DND-41 (cell line): ENCODE data around the gene SIRPA.

Experiments
- ATAC-seq: fragments of 200-7000 bp; cut with Tn5 transposase; 3 replicates; pipeline ENCODE4 v1.9.1; 2021; ENCODE audit warnings: low read depth; ENCODE audit not compliant: insufficient read depth
- DNase-seq: peaks from one replicate; pipeline ENCODE4 v3.0.0-alpha.2; 2020
- H2AFZ ChIP-seq: 2 replicates; pipeline ENCODE4 v1.6.0; 2012; ENCODE audit warnings: low read depth, low read length
- H3K27ac ChIP-seq: 2 replicates; pipeline ENCODE4 v1.5.1; 2012; ENCODE audit warnings: low read length, inconsistent platforms
- H3K27me3 ChIP-seq: fragments of 200-600 bp; sonication (generic); 2 replicates; pipeline ENCODE4 v1.6.0; 2012; ENCODE audit warnings: low read length, mild to moderate bottlenecking, inconsistent platforms; ENCODE audit not compliant: insufficient read depth, poor library complexity
- H3K36me3 ChIP-seq: 2 replicates; pipeline ENCODE4 v1.5.1; 2012; ENCODE audit warnings: low read length, inconsistent platforms; ENCODE audit not compliant: insufficient read depth
- H3K4me1 ChIP-seq: 2 replicates; pipeline ENCODE4 v1.5.1; 2012; ENCODE audit warnings: mild to moderate bottlenecking, low read length; ENCODE audit not compliant: insufficient read depth
- H3K4me2 ChIP-seq: 2 replicates; pipeline ENCODE4 v1.6.0; 2012; ENCODE audit warnings: mild to moderate bottlenecking, moderate library complexity, low read length, inconsistent platforms; ENCODE audit not compliant: insufficient read depth
- H3K4me3 ChIP-seq, 2 experiments: fragments of 200-600 bp in 1 of 2; shearing (Covaris generic) in 1 of 2; 2 replicates each; pipeline ENCODE4 v1.5.1; 2012 to 2016; ENCODE audit warnings: inconsistent platforms in 2 of 2, low read length in 2 of 2, mild to moderate bottlenecking in 2 of 2, low read depth in 1 of 2, moderate library complexity in 1 of 2
- H3K79me2 ChIP-seq: 2 replicates; pipeline ENCODE4 v1.6.0; 2012; ENCODE audit warnings: low read length, inconsistent platforms; ENCODE audit not compliant: insufficient read depth
- H3K9ac ChIP-seq: 2 replicates; pipeline ENCODE4 v1.6.0; 2012; ENCODE audit warnings: low read depth, mild to moderate bottlenecking, inconsistent platforms, low read length, moderate library complexity
- H3K9me3 ChIP-seq: 2 replicates; pipeline ENCODE4 v1.5.1; 2012; ENCODE audit warnings: low read length, moderate library complexity, mild to moderate bottlenecking, inconsistent platforms; ENCODE audit not compliant: insufficient read depth, severe bottlenecking
- H4K20me1 ChIP-seq: 2 replicates; pipeline ENCODE4 v1.6.0; 2012; ENCODE audit warnings: low read length; ENCODE audit not compliant: insufficient read depth
- CTCF ChIP-seq: IDR thresholded peaks from 2 replicates; pipeline ENCODE4 v1.5.1; 2012; ENCODE audit warnings: borderline replicate concordance, low read length, moderate library complexity, mild to moderate bottlenecking; ENCODE audit not compliant: poor library complexity, severe bottlenecking; ENCODE audit errors: extremely low read depth
- EZH2 ChIP-seq: IDR thresholded peaks from 3 replicates; pipeline ENCODE4 v1.6.1; 2012; ENCODE audit warnings: borderline replicate concordance, low read depth, mild to moderate bottlenecking, moderate library complexity, low read length, inconsistent platforms; ENCODE audit not compliant: severe bottlenecking

Gene SIRPA

GRCh38 chr20:1862663-1863053 is 32.5 kb upstream of the SIRPA start:
- no peak overlapping the region for H3K4me3 ChIP-seq
- TF ChIP-seq CTCF: no peak
- TF ChIP-seq EZH2: no peak
- H3K9ac ChIP-seq: no peak overlapping the region
- ATAC-seq: no peak
- H3K27ac ChIP-seq: no peak overlapping the region
- H3K4me1 ChIP-seq: no peaks in the 10 kb centered on the region
- peaks cover 11% of the 10 kb centered on the region for H3K27me3 ChIP-seq
- no peak for DNase-seq
- no peak overlapping the region for H3K4me2 ChIP-seq
- no peaks in the 10 kb centered on the region for H3K36me3 ChIP-seq
- H3K9me3 ChIP-seq: no peaks in the 10 kb centered on the region
- 0 out of 2 replicates have a peak, but pooled peaks cover 2% of the 10 kb centered on the region for H4K20me1 ChIP-seq
- no peaks in the 10 kb centered on the region for H3K79me2 ChIP-seq
- H2AFZ ChIP-seq: no peak overlapping the region

- Histone ChIP-seq H4K20me1 (peaks cover 4% of the 10 kb centered on the region; the same call in 1 of the 2 replicates), H3K27ac (no peak overlapping the region), H3K4me3 (no peak overlapping the region), H2AFZ (no peak overlapping the region), H3K36me3 (no peaks in the 10 kb centered on the region), H3K9ac (no peak overlapping the region), H3K27me3 (peaks cover 11% of the 10 kb centered on the region), H3K9me3 (no peaks in the 10 kb centered on the region), H3K4me2 (no peak overlapping the region), H3K79me2 (no peaks in the 10 kb centered on the region), H3K4me1 (no peaks in the 10 kb centered on the region)
- ATAC-seq (no peak), DNase-seq (no peak)
- TF ChIP-seq CTCF: no peak
- TF ChIP-seq EZH2: no peak
Measured at GRCh38 chr20:1863296-1863695, 31.9 kb upstream of the SIRPA start.

DNA sequence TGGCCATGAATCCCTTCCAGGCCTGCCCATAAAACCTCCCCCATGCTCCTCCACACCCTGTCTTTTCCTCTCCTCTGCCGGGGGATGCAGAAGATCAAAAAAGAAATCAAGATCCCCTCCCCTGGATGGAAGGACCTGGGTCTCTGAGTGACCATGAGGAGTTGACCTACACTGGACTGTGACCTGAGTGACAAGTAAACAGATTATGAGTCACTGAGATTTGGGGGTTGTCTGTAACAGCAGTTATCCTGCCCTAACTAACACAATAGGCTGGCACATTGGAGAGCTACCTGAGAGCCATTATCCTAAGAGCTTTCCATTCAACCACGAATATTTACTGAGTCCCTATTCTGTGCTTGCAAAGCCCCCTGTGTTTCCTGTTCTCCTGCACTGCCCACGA is 28.4 kb upstream of the SIRPA start:
- Histone ChIP-seq H3K27ac (no peak overlapping the region), H3K4me3 (no peak overlapping the region), H2AFZ (no peak overlapping the region), H3K9me3 (no peaks in the 10 kb centered on the region), H3K4me1 (no peaks in the 10 kb centered on the region), H3K27me3 (peaks cover 11% of the 10 kb centered on the region), H3K4me2 (no peak overlapping the region), H3K36me3 (no peaks in the 10 kb centered on the region), H3K9ac (no peak overlapping the region), H4K20me1 (peaks cover 6% of the 10 kb centered on the region; the same call in 1 of the 2 replicates), H3K79me2 (no peaks in the 10 kb centered on the region)
- TF ChIP-seq EZH2 (no peak), CTCF (no peak)
- DNase-seq: no peak
- no peak for ATAC-seq
